ENCODE data around the gene CIB2.

The CIB2 gene

DNA sequence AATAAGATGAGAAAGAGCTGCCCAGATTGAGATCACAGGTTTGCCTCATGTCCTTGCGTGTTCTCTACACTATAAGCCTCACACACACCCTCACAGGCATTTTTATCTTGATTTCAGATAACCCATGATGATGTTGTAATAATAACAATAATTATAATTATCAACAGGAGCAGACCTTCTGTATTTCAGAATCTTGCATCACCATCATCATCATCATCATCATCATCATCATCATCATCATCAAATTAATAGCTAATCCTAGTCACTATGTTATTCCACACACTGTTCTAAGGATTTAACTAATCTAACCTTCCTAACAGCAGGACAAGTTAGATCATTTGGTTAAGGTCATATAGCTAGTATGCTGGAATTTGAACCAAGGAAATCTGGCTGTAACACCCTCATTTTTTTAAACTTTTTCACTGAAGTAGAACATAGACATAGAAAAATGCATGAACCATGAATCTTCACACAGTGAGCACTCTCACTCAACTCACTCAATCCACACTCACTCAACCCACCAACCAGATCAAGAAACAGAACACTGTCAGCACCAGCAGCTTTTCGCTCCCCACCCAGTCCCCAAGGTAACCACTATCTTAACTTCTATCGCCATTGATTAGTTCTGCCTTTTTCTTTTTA, 40.7 kb downstream of the CIB2 start:
- in situ Hi-C loops (cut with HindIII; ENCODE audit: low sequenced_read_pairs) = no loop called here

DNA sequence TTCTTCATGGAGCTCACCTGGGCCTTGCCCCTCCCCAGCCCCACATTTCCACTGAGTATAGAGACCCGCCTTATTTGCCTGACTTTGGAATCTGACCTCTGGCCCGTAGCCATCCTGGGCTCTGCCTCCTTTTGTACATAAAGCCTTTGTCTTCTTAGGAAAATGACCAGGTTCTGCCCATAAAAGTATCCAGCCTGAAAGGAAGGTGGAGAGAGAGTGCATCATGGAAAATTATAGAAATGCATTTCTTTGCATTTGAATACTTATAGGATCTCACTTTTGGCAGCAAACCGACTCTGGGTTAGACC, 42.5 kb downstream of the CIB2 start:
- in situ Hi-C loops (cut with HindIII; ENCODE audit: low sequenced_read_pairs) = no loop called here

DNA sequence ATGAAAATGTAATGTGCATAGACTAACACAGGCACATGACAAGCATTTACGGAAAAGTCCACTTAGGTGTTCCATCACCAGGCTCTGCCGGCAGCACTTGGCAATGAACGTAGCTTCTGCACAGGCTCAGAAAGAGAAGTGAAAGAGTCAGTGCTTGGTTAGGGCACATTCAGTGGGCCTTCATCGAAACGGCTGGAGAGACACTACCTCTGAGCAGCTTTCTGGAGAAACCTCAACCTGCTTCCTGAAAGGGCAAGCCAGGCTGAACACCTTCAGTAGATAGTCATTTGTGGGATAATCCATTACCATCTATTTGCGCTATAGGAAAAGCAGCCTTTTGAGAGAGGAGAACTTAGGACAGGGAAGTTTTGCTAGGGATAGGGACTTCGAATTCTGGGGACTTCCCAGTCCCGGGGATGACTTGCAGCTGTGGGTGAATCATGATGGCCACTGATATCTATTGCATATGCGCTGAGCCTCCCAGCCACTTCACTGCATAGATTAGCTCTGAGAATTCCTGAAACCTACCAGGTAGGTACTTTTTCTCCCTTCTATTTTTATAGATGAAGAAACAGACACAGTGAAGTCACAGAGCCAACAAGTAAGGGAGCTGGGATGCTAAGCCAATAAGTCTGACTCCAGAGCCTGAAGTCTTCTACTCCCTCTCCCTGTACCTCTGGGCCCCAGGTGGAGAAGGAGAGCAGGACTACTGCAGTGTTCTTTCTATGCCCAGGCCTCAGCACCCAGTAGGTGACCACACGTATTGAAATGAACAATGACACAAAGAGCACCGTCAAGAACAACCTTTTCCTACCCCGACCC, 43.1 kb downstream of the CIB2 start:
- in situ Hi-C loops (cut with HindIII; ENCODE audit: low sequenced_read_pairs) = no loop called here

DNA sequence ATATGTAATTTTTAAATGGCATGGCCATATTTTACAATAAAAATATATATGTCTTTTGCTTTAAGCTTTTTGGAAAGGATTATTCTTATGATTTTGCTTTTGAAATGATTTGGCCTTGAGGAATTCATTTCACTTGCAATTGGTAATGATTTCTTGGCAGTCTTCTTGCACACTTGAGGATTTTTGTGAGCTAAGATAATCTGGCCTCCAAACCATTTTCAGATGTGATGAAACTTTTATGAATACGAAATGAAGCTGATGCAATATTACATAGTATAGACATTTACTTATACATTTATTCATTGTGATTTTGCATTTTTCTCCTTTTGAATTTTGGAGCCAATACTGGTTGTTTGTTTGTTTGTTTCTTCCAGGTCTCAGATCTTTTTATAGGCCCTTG, 45.3 kb downstream of the CIB2 start:
- in situ Hi-C loops (cut with HindIII; ENCODE audit: low sequenced_read_pairs) = no loop called here

DNA sequence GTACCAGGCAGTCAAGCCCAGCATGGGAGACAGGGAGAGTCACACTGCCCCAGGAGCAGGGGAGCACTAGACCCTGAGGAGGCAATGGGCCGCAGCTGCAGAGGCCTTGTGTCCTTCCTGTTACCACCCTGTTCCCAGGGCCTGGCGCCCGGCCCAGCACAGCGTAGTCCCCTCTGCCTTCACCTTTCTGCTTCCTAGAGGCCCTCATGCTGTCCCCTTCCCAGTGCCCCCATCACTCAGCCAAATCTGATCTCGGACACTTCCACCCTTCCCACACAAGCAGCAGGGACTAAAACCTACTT, 46.8 kb downstream of the CIB2 start:
- in situ Hi-C loops (cut with HindIII; ENCODE audit: low sequenced_read_pairs) = no loop called here

DNA sequence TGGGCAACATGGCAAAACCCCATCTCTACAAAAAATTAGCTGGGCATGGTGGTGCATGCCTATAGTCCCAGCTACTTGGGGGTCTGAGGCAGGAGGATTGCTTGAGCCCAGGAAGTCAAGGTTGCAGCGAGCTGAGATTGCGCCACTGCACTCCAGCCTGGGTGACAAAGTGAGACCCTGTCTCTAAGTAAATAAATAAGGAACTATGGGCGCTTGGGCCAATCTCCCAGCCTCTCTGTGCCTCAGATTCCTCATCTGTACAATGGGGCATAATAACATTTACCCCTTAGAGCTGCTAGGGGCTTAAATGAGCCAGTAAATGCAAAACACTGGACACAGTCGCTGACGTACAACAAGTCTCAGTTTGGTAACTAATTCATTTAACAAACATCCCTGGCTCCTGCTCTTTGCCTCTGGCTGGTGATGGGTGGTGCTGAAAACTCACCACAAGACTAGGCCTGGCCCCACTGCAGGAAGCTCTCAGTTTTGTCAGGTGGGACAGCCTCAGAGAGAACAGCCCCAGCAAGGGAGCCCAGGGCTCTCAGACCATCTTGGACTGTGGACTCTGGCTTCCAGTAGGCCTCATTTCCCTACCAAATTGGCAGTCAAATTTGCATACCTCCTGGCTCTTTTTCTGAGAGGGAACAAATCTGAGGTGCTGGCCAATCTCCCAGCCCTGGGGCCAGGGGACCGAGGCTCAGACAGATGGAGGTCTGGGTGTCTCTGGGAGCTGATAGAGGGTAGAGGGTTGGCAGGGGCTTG, 47.4 kb downstream of the CIB2 start:
- in situ Hi-C loops (cut with HindIII; ENCODE audit: low sequenced_read_pairs) = no loop called here

DNA sequence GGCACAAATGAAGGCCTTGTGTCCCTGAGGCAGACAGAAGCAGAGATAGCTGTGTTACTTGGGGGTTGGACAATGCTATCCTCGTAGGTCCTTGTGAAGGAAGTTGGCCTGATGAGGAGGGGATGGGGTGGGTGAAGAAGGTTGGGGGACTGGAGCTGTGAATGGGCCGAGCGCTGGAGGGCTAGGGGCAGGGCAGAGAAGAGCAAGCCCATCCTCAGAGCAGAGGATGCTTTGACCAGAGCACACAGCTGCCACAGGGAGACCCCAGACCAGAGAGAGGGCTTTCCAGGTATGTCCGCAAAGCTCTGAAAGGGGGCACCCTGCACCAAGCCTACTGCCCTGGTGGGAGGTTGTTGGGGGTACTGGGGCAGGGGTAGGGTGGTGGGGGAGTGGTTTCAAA, 48.1 kb downstream of the CIB2 start:
- in situ Hi-C loops (cut with HindIII; ENCODE audit: low sequenced_read_pairs) = no loop called here

DNA sequence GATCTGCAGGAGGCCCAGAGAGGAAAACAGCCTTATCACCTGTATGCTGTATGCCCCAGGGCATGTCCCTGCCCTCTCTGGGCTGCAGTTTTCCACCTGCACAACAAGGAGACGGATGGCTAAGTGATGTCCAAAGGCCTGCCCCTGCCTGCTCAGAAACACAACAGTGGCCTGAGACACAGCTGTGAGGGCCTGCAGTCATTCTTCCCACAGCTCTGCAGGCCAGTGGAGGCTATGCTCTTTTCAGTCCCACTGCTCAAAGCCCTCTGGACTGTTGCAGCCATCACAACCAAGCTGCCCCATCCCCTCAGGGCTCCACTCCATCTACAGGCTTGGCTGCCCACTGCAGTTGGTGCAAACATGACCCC, 48.5 kb downstream of the CIB2 start:
- in situ Hi-C loops (cut with HindIII; ENCODE audit: low sequenced_read_pairs) = no loop called here

DNA sequence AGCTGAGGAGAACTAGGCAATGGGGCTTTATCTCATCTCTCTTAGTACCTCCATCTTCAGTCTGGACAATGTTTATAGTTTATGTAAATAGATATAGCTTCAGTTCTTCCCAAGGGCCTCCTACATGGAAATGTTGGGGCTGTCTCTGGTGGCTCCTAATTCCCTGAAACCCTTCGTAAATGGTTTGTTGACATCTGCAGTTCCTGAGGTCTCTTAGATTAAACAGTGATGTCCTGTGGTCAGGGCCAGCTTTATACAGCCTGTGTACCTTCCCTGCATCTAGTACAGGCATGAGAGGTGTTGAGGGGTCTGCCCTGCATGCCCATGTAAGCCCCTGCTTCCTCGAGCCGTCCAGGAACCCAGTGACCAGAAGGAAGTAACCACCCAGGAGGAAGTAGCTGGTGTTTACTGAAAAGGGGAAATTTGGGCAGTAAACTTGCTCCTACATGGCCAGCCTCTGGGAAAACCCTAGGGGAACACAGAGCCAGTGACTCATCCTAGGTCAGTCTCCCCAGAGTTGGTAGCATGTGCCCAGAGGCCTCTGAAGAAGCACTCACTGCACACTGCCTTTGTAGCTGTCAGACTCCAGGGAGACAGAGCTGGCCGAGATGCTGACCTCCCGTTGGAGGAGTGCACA, 49.0 kb downstream of the CIB2 start:
- in situ Hi-C loops (cut with HindIII; ENCODE audit: low sequenced_read_pairs) = no loop called here

DNA sequence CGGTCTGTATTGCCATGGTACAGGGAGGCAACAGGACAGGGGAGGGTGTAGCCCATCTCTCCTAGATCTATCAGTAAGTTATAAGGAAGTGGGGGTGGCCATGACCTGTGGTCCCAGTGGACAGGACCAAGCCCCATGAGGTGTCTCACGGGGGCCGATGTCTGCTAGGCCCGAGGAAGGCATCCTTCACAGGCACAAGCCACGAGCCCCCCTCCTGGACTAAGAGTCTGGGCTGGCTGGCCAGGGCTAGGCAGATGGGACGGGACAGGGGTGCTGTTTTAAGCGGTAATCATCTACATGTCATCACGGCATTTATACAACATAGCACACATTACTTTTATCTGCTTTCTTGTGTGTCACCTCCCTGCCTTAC, 51.2 kb downstream of the CIB2 start:
- in situ Hi-C loops (cut with HindIII; ENCODE audit: low sequenced_read_pairs) = no loop called here

DNA sequence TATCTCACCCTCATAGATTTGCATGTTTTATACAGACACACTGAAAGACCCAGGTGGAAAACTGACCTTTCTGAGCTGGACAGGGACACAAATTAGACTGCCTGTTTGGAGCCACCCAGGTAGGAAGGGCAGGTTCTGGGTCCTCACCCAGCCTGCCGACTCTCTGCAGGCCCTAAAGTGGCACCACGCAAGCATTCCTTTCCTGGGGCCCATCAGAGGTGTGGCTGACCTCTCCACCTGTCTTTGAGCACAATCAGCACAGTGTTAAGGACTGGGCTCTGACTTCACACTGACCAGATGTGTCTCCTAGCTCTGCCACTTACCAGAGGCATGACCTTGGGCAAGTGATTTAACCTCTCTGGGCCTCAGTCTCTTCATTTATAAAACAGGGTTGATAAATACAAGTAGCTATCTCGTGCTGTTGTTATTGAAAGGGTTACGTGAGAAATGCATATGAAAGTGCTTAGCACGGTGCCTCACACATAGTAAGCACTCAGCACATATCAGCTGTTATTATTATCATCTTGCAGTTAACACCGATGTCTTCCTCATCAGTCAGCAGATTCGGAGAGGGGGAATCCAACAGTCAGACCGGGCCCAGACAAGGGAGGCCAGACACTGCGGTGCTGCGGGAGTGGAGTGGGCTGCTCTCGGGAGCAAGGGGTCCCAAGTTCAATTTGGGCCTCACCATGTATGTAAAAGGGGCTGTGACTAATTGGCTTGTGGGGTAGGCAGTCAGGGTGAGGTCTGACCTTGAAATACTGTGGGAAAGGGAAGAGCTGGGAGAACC, 51.8 kb downstream of the CIB2 start:
- in situ Hi-C loops (cut with HindIII; ENCODE audit: low sequenced_read_pairs) = no loop called here

DNA sequence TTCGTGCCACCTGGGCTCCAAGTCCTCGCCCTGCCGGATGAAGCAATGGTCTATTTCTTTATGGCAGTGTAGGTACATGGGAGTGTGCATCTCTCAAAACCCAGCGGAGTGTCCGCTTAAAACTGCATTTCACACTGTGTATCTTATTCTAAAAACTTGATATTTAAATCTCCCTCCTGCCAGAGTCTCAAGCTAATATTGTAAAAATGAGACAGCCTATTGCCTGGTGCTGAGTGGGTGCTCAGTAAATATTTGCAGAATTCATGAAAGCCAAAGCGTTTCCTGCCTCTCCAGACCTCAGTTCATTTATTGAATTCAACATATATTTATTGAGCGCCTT, 53.4 kb downstream of the CIB2 start:
- in situ Hi-C loops (cut with HindIII; ENCODE audit: low sequenced_read_pairs) = no loop called here

DNA sequence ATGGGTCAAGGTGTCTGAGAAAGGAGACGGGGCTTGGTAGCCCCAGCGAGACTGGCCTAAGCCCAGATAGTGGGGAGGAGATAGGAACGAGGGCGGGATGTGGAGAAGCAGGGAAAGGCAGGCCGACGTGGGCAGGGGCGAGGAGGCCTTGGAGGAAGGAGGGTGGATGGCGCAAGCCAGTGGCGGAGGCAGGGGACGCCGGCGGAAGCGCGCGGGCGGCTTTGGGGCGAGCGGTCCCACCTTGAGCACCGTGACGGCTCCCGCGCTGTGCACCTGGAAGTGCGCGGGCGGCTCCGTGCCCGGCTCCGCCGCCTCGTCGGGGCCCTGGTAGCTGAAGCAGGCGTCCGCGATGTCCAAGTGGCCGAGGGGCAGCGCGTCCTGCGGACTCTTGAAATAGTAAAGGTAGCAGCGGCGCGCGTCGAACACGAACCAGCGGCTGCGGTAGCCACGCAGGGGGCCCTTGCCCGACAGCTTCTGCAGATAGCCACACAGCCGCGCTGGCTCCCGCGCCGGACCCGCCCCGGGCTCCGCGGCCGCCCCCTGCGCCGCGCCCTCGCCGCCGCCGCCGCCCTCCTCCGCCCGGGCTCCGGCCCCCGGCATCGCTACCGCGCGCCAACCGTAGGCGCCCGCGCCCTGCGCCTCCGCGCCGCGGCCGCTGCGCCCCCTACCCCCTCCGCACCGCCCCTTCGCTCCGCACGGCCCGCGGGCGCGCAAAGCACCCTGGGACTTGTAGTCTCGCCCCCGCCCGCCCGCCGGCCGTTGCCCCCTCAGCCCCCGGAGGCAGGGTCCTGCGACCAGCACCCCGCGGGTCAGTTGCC, 54.0 kb downstream of the CIB2 start, which contains the start of gene TBC1D2B:
Gene TBC1D2B (minus strand): TSS at position 659 of the 818 bp plus-strand sequence. CDS start 59 bp downstream, at position 600.
- in situ Hi-C loops (cut with HindIII; ENCODE audit: low sequenced_read_pairs) = no loop called here

DNA sequence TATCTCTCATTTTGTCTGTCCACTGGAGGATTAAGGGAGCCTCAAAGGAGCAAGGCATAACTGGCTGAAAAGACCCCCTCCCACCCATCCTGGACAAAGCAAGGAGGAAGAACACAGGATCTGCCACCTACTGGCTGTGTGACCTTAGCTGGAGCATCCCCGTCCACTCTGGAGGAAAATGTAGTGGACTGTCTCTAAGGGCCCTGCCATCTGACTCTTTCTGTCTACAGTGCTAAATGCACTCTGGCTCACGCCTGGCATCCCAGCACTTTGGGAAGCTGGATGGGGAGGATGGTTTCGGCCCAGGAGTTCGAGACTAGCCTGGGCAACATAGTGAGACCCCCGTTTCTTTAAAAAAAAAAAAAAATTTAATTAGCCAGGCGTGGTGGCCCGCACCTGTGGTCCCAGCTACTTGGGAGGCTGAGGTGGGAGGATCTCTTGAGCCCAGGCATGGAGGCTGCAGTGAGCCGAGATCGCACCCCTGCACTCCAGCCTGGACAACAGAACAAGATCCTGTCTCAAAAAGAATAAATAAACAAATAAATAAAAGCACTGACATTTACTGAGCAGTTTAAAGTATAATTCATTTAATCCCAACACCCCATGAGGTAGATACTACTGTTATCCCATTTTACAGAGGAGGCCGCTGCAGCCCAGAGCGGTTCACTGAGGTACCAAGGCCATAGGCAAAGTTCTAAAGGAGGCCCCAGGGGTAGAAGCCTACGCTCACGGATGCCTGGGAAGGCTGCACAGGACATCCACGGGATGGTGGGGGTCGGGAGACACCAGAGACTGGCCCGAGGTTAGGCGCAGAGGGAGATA, 54.8 kb downstream of the CIB2 start:
- in situ Hi-C loops (cut with HindIII; ENCODE audit: low sequenced_read_pairs) = no loop called here

DNA sequence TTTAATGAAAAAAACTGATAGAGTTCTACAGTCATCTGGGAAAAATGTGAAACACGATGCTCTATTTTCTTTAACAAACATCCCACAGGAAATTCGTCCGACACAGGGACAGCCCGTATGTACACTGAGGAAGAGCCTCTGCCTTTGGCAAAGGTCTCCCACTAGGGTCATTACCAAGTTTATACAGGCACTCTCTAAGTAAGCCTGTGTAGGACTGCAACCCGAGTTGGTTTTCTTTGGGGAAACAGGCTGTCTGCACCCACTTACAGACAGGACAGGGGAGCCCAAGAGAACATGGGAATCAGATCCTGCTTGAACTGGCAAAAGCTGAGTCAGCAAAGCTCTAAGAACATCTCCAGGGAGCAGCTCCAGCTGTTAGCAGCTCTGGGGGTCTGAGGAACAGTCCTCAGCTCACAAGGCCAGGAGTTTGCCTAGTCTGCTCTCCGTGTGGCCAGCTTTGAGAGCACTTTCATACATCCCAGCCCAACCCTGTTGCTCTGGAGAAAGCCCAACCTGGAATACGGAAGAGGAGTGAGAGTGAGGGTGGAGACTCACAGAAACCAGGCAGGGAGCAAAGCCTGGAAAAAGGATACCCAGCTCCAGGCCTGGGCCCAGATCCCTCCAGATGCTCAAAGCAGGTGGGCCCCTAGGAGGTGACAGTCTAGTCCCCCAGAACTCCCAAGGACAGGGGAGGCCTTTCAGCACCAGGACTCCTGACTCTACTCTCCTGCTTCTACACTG, 55.6 kb downstream of the CIB2 start:
- in situ Hi-C loops (cut with HindIII; ENCODE audit: low sequenced_read_pairs) = no loop called here

DNA sequence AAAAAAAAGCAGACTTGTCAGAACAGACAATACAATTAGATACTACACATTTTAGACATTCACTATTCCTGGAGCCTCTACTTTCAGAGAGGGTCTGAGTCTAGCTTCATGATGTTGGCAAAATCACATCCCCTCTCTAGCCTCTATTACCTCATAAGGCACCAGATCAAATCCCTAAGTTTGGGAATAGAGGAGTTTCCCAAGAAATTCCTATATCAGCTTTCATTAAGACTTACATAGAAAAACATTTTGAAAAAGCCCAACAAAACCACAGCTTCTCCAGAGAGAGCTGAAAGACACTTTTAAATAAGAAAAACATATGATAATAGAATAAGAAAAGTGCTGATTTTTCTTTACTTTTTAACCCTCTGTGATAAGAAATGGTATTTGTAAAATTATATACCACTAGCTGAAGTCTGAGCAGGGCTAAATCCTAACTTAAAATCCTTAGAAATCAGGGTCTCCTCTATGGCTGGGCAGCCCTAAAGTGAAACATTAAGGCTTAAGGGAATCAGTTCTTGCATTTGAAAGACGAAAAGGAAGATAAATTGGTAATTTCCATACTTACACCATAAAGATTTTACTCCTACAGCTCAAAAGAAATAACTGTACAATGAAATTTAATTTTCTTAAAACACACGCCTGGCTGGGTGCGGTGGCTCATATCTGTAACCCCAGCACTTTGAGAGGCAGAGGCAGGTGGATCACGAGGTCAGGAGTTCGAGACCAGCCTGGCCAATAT, 58.0 kb downstream of the CIB2 start:
- in situ Hi-C loops (cut with HindIII; ENCODE audit: low sequenced_read_pairs) = no loop called here

DNA sequence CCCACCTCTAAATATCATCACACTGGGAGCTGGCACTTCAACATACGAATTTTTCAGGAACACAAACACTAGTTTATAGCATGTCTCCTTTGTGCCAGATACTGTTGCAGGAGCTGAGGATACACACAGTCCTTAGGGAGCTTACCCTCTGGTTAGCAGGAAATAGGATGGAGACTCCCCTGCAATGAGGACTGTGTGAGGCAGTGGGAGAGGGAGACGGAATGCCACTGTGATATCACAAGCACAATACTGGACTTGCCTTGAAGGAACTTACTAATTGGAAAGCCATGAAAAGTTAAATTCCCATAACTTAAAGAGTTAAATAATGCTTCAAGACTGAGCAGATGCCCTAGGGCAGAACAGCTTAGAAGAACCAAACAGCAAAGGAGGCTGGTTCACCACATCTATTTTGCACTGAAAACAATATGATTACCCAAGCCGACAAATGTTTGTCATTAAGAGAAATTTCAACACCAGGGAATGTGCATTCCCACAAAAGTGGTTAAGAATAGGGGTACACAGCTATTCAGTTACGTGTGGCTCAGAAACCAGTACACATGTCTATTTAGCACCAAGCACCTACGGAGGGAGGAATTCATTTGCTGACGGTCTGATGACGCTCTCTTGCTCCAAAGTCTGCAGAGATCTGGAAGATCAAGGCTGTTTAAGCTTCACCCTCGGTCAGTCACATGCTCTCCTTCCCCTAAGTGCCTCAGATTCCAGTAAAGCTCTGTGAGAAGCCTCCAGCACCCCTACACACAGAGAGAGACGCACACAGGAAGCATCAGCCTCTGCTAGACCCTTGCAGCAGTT, 59.0 kb downstream of the CIB2 start:
- in situ Hi-C loops (cut with HindIII; ENCODE audit: low sequenced_read_pairs) = no loop called here

All from DLD1 (cell line).